DMS 273 (cell line): Measurements from ENCODE around the gene DNM3.

Source experiments
- DNase-seq: peaks from one replicate; lab custom pipeline; 2025; ENCODE audit not compliant: unreplicated experiment; lab: John Stamatoyannopoulos, UW

Gene DNM3

GRCh38 chr1:171969226-171969625 is 127.9 kb downstream of the DNM3 start:
- DNase-seq: no peak

GRCh38 chr1:171969813-171970212 is 128.5 kb downstream of the DNM3 start:
- DNase-seq: no peak

DNA sequence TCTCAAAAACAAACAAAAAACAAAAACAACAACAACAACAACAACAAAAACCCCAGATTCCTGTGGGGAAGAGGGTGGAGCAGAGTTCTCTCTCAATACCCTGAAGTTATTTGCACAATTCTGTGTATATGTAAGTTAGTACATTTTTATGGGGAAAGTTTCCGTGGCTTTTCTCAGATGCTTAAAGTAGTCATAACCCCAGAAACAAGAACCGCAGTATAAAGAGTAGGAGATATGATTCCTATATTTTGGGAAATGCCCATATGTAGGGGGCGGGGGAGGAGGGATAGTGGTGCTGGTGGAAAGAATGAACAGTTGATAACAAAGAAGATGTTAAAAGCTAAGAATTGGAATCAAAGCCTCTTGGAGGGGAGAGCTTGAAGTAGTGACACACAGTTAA is 131.5 kb downstream of the DNM3 start:
- DNase-seq: no peak

- DNase-seq: no peak
Measured at GRCh38 chr1:171973421-171973820, 132.1 kb downstream of the DNM3 start.

DNA sequence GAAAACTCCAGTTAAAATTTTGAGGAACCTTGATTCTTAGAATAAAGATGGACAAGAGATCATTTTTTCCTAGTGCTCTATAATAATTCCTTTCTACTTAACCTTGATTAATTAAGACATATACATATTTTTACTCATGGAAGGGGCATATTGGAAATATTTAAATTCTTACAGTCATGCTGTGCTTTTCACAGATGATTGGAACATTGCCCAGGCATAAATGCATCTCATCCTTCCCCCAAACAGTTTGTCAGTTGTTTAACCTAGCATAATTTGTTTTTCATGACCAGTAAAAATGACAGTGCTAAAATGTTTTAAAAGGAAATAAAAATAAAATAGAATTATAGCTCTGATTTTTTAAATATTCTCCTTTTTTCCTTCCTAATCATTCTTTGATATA is 140.0 kb downstream of the DNM3 start:
- DNase-seq: no peak

GRCh38 chr1:171983584-171983983 is 142.3 kb downstream of the DNM3 start:
- peak; percentile 42 for DNase-seq

DNA sequence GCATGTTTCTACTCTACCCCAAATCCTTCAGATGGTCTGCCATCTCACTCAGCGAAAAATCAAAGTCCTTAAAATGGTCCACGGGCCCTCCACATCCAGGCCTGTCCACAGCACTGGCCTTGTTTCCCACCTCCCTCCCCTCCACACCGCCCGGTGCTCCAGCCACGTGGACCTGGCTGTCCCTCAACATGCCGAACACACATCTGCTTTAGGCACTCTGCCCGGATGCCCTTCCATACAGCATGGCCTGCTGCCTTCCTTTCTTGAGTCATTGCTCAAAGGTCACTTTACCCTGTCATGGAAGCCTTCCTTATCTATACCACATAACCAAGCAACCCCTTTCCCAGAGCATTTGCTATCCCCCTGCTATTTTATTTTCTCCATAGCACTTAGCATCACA is 143.0 kb downstream of the DNM3 start:
- DNase-seq: no peak

DNA sequence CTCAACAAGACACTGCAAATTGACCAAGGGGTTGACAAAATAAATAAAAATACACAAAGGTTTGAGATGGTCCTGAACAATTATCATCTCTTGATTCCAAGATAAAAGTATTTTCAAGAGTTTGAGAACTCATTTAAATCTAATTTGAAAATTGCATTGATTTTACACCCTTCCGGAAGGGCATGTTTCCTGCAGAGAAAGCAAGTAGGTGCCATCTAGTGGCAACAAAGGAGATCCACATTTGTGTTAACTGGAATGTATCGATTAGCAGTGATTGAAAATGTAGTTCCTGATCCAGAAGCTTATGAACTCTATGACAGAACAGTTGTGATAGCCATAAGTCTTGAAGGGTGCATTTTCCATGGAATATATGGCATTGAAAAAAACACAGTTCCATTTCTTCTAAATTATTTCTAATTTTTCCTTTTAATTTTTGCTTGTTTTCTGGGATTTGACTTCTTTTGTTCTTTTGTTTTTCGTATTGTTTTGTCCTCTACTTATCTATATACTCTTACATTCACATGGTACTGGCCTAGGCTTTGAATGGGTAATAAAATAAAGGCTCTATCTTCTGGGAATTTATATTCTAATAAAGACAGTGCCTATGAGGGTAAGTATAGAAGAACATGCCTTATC is 143.7 kb downstream of the DNM3 start:
- DNase-seq: peak; percentile 62

DNA sequence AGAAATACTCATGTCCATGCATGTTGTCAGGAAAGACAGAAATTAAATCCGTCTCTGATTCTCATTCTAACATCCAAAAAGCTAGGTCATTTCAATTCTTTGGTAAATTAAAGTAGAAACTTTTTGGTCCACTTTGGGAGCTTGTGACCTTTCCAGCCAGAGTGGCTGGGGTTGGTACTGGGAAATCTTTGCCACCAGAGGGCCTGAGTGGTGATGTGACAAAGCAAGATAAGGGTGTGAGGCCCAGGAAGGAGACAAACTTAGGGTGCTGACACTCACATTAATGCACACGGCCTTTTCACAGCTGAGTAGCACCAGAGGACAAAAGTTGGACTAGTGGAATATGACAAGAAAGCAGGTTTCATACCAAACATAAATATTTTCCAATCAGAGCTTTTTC is 144.3 kb downstream of the DNM3 start:
- peak; percentile 41 for DNase-seq

- DNase-seq: no peak
Measured at GRCh38 chr1:171988243-171988885, 147.1 kb downstream of the DNM3 start.

- DNase-seq: no peak
Measured at GRCh38 chr1:171990371-171990770, 149.1 kb downstream of the DNM3 start.

- DNase-seq: no peak
Measured at GRCh38 chr1:171994293-171994692, 153.0 kb downstream of the DNM3 start.

GRCh38 chr1:171995573-171995972 is 154.3 kb downstream of the DNM3 start:
- peak; percentile 11 for DNase-seq

GRCh38 chr1:171997936-171998335 is 156.6 kb downstream of the DNM3 start:
- no peak for DNase-seq

DNA sequence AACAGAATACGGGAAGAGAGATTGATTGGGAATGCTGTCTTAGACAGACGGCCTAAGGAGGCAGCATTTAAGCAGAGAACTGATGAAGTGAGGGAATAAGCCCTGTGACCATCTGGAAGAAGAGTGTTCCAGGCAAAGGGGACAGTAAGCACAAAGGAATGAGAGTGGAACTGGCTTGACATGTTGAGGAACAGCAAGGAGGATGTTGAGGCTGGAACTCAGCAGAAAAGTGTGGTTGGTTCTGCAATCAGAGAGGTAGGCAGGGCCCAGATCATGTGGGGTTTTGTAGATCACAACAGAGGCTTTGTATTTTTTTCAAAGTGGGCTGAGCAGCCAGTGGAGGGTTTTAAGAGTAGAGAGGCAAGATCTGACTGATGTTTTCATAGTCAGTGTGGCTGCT is 157.4 kb downstream of the DNM3 start:
- no peak for DNase-seq

DNA sequence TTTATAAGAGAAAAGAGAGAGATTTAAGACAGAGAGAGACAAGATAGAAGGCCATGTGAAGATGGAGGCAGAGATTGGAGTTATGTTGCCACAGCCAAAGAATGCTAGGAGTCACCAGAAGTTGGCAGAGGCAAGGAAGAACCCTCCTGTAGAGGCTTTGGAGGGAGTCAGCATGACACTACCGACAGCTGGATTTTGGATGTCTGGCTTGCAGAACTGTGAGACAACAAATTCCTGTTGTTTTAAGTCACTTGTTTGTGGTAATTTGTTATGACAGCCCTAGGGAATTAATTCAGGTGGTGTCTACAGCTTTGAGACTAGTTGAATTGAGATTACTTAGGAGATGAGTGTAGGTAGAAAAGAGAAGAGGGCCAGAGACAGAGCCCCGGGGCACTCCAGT is 158.5 kb downstream of the DNM3 start:
- no peak for DNase-seq

GRCh38 chr1:172001288-172001687 is 160.0 kb downstream of the DNM3 start:
- no peak for DNase-seq

DNA sequence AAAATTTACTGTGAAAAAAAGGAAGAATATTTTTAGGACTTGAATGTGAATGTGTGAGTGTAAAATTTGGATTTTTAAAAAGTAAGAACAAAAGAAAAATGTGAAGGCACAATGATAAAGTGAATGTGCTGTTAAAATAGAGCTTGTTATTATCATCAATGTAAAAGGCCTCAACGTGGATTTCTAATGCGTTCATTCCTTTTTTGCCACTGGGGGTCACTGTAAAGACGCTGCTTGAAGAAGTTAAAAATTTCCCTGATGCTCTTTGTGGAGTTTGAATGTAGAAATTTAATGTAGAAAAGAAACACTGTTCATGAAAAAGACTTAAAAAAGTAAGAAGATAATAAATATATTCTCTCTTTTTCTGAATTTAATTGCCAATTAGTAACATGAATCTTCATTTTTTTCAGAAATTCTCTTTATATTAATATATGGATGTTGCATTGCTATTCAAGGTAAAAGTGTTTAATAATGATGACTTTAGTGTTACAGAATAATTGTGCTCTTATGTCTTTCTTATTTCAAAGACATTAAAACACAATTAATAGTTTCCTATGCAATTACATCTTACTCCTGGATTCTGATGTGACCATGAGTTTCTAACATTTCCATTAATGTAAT is 161.5 kb downstream of the DNM3 start:
- DNase-seq: peak; percentile 65

- DNase-seq: no peak
Measured at GRCh38 chr1:172003766-172004530, 162.7 kb downstream of the DNM3 start.

- peak; percentile 34 for DNase-seq
Measured at GRCh38 chr1:172004671-172005070, 163.4 kb downstream of the DNM3 start.

GRCh38 chr1:172005856-172006255 is 164.6 kb downstream of the DNM3 start:
- DNase-seq: no peak

DNA sequence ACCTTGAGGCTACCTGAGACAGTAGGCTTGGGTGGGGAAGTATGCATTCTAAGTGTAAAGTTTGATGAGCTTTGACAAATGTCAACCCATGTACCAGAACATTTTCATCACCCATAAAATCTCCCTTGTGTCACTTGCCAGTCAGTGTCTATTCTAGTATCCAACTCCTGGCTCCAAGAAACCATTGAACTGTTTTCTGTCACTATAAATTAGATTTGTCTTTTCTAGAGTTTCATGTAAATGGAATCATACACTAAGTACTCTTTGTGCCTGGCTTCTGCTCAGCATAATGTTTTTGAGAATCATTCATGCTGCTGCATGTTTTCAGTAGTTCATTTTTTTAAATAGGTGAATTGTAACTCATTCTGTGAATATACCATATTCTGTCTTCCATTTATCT is 165.4 kb downstream of the DNM3 start:
- no peak for DNase-seq
